NCI-H187 (cell line): ENCODE data around the gene TMEM131.
"Not testable (repeated sequence)": the region's sequence is repeated elsewhere in the genome, so short reads cannot be mapped to it uniquely, and the experiment has no call there.

ENCODE experiments used
- DNase-seq, 2 experiments: peaks; one replicate each; lab custom pipeline; 2025; lab: John Stamatoyannopoulos, UW

TMEM131 gene

DNA sequence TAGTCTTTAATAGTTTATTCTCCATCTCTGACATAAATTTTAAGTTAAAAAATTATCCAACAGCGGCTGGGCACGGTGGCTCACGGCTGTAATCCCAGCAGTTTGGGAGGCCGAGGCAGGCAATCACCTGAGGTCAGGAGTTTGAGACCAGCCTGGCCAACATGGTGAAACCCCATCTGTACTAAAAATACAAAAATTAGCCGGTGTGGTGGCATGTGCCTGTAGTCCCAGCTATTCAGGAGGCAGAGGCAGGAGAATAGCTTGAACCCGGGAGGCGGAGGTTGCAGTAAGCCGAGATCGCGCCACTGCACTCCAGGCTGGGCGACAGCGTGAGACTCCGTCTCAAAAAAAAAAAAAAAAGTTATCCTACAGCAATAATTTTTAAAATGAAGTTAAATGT, 39.0 kb downstream of the TMEM131 start:
- not testable (repeated sequence) for DNase-seq

DNA sequence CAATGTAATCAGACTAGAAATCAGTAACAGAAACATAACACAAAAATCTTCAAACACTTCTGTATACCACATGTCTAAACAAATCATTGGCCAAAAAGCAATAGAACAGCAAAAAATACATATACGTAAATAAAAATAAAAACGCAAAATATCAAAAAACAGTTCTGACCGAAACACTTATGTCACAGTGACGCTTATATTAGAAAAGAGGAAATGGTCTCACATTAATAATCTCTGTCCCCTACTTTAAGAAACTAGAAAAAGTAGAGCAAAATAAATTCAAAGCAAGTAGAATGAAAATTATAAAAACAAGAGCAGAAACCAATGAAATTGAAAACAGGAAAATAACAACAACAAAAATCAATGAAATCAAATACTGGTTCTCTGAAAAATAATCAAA, 41.9 kb downstream of the TMEM131 start:
- DNase-seq = no peak

DNA sequence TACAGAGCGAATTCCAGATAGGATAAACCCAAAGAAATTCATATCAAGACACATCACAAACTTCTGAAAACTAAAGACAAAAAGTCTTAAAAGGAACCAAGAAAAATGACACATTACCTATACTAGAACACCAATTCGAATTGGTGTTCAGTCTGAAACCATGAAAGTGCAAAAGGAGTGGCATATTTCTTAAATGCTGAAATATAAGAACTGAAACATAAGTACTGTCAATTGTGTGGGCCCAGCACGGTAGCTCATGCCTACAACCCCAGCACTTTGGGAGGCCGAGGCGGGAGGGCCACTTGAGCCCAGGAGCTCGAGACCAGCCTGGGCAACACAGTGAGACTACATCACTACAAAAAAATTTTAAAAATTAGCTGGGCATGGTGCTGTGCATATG, 43.4 kb downstream of the TMEM131 start:
- no peak for DNase-seq

DNA sequence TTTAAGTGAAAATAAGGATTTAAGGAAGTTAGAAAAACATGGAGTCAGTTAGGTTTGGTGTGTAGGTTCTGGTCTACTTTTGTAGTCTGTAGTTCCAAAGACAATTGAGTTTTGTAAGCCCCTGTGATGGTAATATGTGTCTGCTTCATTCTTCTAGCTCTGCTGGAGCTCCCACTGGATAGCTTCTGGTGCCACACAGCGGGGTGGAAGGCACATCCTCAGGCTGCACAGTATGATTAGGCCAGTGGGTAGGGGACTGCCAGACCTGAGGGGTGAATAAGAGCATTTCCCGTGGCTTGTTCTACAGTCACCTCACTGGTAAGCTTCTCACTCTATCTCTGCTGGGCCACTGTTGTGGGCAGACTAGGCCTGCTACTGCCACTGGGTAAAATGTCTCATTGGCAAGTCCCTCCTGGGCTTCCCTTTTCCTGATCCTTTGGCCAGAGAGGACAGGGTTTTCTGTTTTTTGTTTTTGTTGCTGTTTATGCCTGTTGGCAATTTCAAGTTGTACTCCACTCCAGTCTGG, 44.5 kb downstream of the TMEM131 start:
- DNase-seq = no peak

DNA sequence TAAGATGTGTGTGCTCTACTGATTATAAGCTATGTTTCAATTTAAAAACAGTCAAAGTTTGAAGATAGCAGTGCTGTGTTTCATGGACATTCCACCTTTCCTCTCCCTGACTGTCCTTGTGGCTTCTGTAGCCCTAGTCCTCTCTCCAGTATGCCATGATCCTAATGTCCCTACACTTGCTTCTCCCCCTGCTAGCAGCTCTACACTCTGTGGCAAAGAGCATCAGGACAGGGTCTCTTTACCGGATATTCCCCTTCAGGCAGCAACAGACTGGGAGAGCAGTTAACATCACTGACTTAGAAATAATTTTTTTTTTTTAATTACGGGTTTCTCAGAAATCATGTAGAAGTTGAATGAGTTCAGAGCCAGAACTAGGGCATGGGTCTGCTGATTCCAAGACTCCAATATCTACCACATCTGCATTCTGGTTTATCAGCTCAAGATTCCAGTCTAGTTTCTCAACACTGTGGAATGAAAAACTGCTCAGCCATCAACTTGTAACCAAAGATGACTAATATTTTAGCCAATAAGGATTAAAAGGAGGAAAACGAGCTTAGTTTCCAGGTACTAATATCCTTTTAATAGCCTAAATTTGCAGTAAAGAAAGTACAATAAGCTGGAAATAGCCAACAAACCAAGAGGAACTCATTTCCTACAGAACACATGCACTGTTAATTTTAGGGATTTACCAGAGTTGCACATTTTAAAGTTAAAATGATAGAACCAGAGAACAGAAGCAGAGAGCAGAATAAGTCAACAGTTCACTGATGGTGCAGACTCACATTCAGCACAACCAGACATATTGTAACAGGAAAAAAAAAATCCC, 45.2 kb downstream of the TMEM131 start:
- no peak for DNase-seq

DNA sequence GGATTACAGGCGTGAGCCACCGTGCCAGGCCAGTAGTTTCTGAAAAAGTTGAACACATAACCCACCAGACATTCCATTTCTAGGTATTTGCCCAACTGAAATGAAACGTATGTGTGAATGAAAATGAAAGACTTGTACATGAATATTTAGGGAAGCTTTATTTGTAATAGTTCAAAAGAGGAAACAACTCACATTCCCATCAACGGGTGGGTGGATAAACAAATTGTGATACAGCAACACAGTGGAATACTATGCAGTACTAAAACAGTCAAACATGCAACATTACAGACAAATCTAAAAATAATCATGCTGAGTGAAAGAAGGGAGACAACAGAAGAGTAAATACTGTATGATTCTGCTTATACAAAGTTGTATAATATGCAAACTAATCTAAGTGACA, 46.8 kb downstream of the TMEM131 start:
- DNase-seq = no peak

DNA sequence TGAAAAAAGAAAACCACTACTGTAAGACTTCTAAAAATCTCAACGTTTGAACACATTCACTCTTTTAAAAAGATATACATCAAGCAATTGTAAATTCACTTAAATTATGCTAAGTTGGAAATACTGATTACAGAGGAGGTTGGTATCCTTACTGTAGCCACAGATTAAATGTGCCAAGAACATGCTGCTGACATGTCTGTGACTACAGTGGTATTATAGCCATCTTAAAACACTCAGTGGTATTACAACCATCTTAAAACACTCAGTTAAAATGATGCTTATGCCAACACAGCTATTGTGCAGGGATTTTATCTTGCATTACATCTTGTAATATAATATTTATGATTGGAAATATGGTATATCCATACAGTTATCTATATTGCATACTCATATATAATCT, 50.0 kb downstream of the TMEM131 start:
- no peak for DNase-seq

DNA sequence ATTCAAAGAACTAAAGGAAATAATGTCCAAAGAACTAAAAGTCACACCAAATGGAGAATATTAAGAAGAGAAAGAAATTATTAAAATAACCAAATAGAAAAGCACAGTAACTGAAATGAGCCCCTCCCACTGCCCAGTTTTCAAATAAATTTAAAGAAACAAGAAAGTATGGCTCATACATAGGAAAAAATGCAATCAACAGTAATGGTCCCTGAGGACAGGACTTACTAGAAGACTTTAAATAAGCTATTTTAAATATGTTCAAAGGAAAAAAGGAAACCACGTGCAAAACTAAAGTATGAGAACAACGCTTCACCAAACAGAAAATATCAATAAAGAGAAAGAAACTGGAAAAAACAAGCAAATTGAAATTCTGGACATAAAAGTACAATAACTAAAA, 58.9 kb downstream of the TMEM131 start:
- no peak for DNase-seq

DNA sequence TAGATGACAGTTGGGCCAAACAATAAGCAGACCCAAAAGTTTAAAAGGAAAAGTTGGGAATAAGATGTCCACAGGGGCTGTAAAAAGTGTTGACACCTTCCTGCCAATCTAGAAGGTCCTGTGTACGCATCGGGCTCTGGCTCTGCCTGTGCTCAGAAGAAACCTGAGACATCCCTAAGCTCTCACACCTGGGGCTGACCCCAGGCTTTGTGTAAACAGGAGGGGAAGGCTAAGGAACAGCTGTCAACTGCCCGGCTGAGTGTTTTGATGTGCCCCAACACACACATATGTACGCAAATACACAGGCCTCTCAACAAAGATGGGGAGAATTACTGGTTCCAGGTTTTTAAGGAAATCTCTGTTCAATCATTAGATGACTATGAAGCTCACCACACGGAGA, 59.5 kb downstream of the TMEM131 start:
- DNase-seq = peak; percentile 56

DNA sequence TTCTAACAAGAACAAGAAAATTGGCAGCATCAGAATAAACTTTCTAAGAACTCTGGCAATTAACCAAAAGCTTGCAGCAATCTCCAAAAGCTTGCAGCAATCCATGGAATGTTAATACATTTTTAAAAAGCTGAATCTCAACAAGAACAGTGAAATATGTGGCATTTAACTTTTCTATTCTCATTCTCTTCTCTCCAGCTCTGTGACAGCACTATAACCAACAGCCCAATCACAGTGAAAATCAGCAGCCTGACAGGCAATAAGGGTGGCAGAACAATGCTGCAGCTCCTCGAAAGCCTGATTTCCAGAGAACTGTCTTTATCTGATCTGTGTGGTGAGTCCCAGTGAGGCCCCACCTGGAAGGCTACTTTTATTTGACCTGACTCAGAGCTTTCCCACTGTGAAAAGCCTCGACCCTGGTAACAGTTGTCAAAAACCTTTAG, 60.0 kb downstream of the TMEM131 start:
- no peak for DNase-seq

DNA sequence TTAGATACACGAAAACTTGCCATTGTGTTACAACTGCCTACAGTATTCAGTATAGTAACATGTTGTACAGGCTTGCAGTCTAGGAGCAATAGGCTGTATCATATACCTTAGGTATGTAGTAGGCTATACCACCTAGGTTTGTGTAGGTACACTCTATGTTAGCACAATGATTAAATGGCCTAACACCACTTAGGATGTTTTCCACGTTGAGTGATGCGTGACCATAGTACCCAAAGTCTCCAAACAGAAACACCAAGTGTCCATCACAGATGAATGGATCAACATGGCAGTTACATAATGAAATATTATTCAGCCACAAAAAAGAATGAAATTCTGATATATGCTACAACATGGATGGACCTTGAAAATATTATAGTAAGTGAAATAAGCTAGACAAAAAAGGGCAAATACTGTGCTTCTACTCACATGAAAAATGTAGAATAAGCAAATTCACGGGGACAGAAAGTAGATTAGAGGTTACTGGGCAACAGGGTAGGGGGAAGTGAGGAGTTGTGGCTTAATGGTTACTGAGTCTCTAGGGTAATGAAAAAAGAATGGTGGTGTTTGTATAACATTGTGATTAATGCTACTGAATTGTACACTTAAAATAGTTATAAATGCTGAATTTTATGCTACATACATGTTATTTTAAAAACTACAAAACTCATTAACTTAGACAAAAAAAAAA, 62.6 kb downstream of the TMEM131 start:
- no peak for DNase-seq

DNA sequence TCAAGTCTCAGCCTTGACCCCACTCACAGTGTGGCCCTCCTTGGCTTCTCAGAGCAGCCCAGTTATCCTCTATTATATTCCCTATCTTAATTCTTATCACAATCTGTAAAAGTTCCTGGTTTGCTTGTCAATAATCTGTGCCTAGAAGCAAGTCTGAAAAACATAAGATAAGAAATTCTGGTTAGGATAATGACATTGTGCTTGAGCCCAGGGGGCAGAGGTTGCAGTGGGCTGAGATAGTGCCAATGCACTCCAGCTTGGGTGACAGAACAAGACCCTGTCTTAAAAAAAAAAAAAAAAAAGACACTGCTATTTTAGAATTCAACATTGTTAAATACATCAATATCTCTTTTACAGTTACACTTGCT, 63.9 kb downstream of the TMEM131 start:
- no peak for DNase-seq

DNA sequence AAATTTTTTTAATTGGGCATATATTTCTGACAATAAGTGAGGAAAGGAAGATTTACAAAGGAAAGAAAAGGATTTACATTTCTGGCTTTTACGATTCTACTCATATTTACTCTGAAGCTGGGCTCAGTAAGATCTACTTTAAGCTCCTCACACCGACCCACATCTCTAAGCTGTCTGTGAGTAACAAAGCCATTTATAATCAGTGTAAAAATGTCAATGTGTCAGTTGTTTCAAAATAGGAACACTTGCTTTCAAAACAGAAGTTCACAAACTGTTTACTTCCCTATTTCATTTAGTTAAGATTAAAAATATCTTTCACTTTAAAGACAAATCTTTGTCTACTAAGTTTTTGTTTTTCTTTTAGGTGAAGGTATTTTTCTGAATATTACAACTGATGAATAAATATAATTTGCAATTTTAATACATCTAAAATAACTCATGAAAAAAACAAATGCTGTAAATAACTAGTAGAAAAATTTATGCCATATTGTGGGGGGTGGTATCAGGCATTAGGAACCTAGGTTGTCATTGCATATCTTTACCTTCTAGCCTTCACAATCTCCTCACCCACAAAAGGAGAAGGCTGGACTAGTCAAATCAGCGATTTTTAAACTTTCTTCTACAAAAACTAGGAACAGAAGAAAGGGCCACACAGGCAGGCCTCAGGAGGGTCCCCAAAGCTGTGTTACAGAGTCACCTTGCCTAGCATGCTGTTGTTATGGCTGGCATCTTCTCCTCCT, 64.5 kb downstream of the TMEM131 start:
- no peak for DNase-seq

DNA sequence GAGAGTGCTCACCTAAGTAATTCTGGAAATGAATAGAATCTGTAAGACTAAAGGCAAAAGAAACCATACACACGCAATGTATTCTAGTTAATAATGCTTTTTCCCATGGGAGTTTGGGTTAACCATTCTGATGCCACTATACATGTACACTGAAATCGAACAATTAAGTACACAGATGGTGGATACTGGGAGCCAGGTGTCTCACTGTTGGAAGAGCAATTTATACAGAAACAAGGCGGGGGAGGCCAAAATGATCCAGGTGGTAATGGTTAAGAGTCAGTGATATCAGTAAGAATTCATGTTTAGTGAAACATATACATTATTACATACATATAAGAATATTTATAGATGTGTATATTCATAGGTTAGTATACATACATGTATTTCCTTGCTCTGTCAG, 67.2 kb downstream of the TMEM131 start:
- DNase-seq = no peak

DNA sequence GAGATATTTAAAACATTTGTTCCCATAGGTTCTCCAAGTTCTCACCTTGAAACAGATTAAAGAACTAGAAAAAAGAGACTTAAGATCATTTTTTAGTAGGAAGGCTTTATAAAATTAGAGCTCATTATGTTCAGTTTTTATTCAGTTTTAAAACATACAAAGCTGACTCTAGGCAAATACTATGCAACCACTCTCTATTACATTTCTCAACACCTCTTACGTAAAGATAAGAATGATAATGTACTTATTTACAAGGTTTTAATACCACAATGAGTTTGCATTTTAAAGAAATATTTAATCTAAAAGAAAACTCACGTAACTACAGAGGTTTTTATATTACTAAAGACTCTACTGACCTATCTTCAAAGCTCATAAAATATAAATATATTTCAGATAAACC, 68.8 kb downstream of the TMEM131 start:
- DNase-seq = no peak

DNA sequence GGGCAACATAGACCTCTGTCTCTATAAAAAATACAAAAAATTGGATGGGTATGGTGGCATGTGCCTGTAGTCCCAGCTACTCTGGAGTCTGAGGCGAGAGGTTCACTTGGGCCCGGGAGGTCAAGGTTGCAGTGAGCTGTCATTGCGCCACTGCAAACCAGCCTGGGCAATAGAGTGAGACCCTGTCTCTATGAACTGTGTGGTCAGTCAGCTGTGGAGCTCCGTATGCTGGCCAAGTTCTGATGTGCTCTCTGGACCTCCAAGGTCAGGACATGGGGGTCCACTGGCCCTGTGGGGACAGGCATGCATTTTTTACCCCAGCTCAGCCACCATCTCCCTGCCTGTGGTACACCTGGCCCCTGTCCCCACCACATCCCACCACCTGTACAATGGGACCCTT, 71.6 kb downstream of the TMEM131 start:
- no peak for DNase-seq

DNA sequence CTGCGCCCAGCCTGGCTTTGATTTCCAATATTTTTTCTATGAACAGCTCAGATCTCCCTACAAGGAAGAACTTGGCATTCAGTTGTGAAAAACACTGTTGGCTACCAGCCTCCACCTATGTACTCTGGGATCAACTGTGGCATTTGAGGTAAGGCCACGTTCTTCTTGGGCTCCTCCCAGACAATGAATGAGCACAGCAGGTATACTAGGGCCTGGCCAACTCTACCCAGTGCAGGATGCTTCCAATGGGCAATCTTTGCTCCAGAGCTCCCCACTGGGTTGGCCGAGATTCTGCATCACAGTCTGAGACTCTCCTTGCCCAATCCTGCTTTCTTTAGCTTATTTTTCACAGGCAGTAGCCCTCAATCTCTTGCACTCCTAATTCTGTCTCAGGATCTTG, 75.9 kb downstream of the TMEM131 start:
- no peak for DNase-seq

DNA sequence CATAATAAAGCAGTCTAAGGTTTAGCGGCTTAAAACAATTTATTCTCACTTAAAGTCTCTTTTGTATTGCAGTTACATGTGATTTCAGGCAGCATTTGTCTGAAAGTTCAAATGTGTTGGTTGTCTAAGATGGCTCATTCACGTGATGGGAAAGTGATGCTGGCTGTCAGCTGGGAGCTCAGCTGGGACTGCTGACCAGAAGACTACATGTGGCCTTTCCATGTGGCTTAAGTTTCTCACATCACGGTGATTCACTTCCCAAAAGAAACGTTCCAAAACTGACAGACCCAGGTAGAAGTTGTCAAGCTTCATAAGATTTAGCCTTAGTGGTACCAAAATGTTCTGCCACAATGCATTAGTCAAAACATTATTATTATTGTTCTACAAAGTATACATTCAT, 76.9 kb downstream of the TMEM131 start:
- DNase-seq = no peak

DNA sequence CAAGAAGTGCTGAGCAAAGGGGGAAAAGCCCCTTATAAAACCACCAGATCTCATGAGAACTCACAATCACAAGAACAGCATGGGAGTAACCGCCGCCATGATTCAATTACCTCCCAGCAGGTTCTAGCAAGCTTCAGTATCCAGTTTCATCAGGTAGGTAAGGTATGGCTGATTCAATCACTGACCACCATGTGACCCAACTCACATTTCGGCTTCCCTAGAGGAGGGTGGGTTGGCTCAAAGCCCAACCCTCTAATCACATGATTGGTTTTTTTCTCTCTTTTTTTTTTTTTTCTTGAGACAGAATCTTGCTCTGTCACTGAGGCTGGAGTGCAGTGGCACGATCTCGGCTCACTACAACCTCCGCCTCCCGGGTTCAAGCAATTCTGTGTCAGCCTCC, 78.1 kb downstream of the TMEM131 start:
- DNase-seq = not testable (repeated sequence)

DNA sequence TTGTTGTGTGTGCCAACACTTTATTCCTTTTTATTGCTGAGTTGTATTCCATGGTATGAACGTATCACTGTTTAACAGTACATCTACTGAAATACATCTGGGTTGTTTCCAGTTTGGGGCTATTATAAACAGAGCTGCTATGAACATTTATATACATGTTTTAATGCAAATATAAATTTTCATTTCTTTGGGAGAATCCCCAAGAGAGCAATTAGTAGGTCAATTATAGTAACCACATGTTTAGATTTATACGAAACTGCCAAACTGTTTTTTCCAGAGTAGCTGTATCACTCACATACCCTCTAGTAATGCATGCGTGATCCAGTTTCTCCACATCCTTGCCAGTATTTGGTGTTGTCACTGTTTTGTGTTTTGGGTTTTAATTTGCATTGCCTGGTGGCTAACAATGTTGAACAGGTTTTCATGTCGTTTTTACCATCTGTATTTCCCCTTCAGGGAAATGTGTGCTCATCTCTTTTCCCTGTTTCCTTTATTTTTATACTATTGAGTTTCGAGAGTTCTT, 81.0 kb downstream of the TMEM131 start:
- no peak for DNase-seq

DNA sequence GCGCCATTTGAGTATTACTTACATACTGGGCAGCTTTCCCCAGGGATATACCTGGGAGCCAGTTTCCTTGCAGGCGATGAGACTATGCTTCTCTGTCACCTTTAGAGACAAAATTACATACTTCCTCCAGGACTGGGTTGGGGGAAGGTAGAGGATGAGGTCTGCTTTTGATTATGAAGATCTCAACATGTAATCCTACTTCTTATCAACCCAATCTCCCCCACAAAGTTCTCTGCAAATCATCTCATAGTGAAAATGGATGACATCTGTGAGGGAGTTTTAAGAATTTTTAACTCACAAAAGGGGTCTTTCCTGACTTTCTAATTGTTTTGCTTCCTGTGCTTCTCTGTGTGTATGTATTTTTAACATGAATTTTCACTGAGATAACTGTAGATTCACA, 81.9 kb downstream of the TMEM131 start:
- no peak for DNase-seq

DNA sequence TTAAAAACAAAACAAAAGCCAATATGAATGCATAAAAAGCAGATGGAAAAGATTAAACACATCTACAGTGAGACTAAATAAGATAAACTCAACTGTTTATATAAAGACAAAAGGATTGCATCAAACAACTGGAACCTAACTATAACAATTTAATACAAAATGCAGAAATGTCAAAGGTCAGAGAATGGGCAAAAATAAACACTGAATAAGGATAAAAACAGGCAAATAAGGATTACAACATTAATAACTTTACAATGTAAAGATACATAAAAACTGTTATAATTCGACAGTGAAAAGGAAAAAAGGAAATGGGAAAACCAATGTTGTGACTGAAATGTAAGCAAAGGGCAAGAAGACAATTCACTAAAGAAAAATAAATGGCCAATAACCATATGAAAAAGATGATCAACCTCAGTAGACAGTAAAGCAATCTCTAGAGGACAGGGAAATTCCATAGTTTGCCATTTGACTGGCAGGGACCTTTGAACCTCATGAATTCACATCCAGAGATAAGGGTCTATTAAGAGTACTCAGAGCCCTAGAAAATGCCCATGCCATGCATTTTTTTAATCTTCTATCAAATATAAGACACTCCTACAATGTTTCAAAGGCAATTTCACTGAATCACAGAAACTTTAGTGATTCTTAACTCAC, 83.7 kb downstream of the TMEM131 start:
- DNase-seq = no peak
